Measurements from ENCODE around the gene MPHOSPH9. TPM values are rescaled to one million over a fixed set of nuclear protein-coding genes. Genes with fewer than 3 reads are reported as not detected.

MPHOSPH9 gene
- polyA plus RNA-seq, 3 donors: 6.3 to 14.1 (median 9.2) TPM

- no peak overlapping the region for H3K9ac ChIP-seq (ENCODE audit: insufficient read depth, low read length, poor library complexity, severe bottlenecking)
- TF ChIP-seq CTCF (IDR thresholded peaks at IDR 0.05): no peak
- H3K4me2 ChIP-seq (replicated peaks; ENCODE audit: extremely low read depth, low read length, poor library complexity, severe bottlenecking): no peak overlapping the region
- H3K27me3 ChIP-seq (ENCODE audit: control insufficient read depth in 2 of 2, insufficient read depth in 2 of 2, low read length in 2 of 2): no peaks in the 10 kb centered on the region
- peaks cover 0 to 5% of the 10 kb centered on the region in 2 donors for H3K4me1 ChIP-seq (ENCODE audit: control insufficient read depth in 1 of 2, insufficient read depth in 2 of 2, low read length in 2 of 2)
- Mint-ChIP-seq H3K4me3 (no peak overlapping the region), H3K4me1 (peaks cover 6% of the 10 kb centered on the region), H3K27me3 (ENCODE audit: low read depth in 3 of 3) (peaks cover 0 to 2% (median 0%) of the 10 kb centered on the region in 3 donors), H3K27ac (no peak overlapping the region), H3K9me3 (peaks cover 0 to 1% (median 0%) of the 10 kb centered on the region in 7 donors), H3K36me3 (peaks cover 0 to 2% of the 10 kb centered on the region in 2 donors)
- DNase-seq: no peak
- no peak overlapping the region for H3K27ac ChIP-seq (ENCODE audit: low read depth in 1 of 2, low read length in 2 of 2)
- H3K9me3 ChIP-seq (replicated peaks in 1 of 2; ENCODE audit: control insufficient read depth in 1 of 2, insufficient read depth in 1 of 2, low read length in 2 of 2): no peaks in the 10 kb centered on the region
- WGBS (ENCODE audit: insufficient coverage): no CpG with 5 or more reads among the region's 3 CpGs
- H3K36me3 ChIP-seq (replicated peaks in 1 of 2; ENCODE audit: control insufficient read depth in 1 of 2, insufficient read depth in 2 of 2, low read length in 2 of 2): no peaks in the 10 kb centered on the region
- H3K79me2 ChIP-seq (ENCODE audit: insufficient read depth, low read length): no peaks in the 10 kb centered on the region
- intact Hi-C loops (cut with micrococcal nuclease): no loop called here
- no peak overlapping the region for H3K4me3 ChIP-seq (replicated peaks in 1 of 3; ENCODE audit: low read depth in 2 of 3, low read length in 3 of 3)
- no peaks in the 10 kb centered on the region for H4K20me1 ChIP-seq (ENCODE audit: insufficient read depth, low read length)
- H2AFZ ChIP-seq (ENCODE audit: insufficient read depth, low read depth, low read length, poor library complexity, severe bottlenecking): no peak overlapping the region
Observed at GRCh38 chr12:123132951-123133619, 99.9 kb downstream of the MPHOSPH9 start.

- no peak overlapping the region for H3K27ac ChIP-seq (ENCODE audit: low read depth in 1 of 2, low read length in 2 of 2)
Observed at GRCh38 chr12:123131879-123132402, 101.0 kb downstream of the MPHOSPH9 start.

More at GRCh38 chr12:123131879-123132402, 101.0 kb downstream of the MPHOSPH9 start:
- H2AFZ ChIP-seq (ENCODE audit: insufficient read depth, low read depth, low read length, poor library complexity, severe bottlenecking): peak overlapping the region; percentile 51
- no peaks in the 10 kb centered on the region for H3K36me3 ChIP-seq (replicated peaks in 1 of 2; ENCODE audit: control insufficient read depth in 1 of 2, insufficient read depth in 2 of 2, low read length in 2 of 2)
- H3K79me2 ChIP-seq (ENCODE audit: insufficient read depth, low read length): no peaks in the 10 kb centered on the region
- Mint-ChIP-seq H3K27ac (no peak overlapping the region), H3K4me3 (no peak overlapping the region), H3K36me3 (peaks cover 0 to 2% of the 10 kb centered on the region in 2 donors), H3K27me3 (ENCODE audit: low read depth in 3 of 3) (peaks cover 0 to 2% (median 0%) of the 10 kb centered on the region in 3 donors), H3K4me1 (peaks cover 6% of the 10 kb centered on the region), H3K9me3 (peaks cover 0 to 1% (median 0%) of the 10 kb centered on the region in 7 donors)
- H3K4me3 ChIP-seq (replicated peaks in 1 of 3; ENCODE audit: low read depth in 2 of 3, low read length in 3 of 3): no peak overlapping the region
- no peak overlapping the region for H3K4me2 ChIP-seq (replicated peaks; ENCODE audit: extremely low read depth, low read length, poor library complexity, severe bottlenecking)
- H4K20me1 ChIP-seq (ENCODE audit: insufficient read depth, low read length): no peaks in the 10 kb centered on the region
- intact Hi-C loops (cut with micrococcal nuclease): no loop called here
- H3K9ac ChIP-seq (ENCODE audit: insufficient read depth, low read length, poor library complexity, severe bottlenecking): no peak overlapping the region
- H3K4me1 ChIP-seq (ENCODE audit: control insufficient read depth in 1 of 2, insufficient read depth in 2 of 2, low read length in 2 of 2): peaks cover 0 to 5% of the 10 kb centered on the region in 2 donors
- no peak for TF ChIP-seq CTCF (IDR thresholded peaks at IDR 0.05)
- WGBS (ENCODE audit: insufficient coverage): 54% methylated on average over 11 of the region's 12 CpGs
- DNase-seq: no peak
- no peaks in the 10 kb centered on the region for H3K9me3 ChIP-seq (replicated peaks in 1 of 2; ENCODE audit: control insufficient read depth in 1 of 2, insufficient read depth in 1 of 2, low read length in 2 of 2)
- H3K27me3 ChIP-seq (ENCODE audit: control insufficient read depth in 2 of 2, insufficient read depth in 2 of 2, low read length in 2 of 2): no peaks in the 10 kb centered on the region

Data from CD14-positive monocyte (primary cell).